Naive thymus-derived CD4-positive, alpha-beta T cell (primary cell): ENCODE data around the gene KLHL42. TPM values are rescaled to one million over a fixed set of nuclear protein-coding genes. Genes with fewer than 3 reads are reported as not detected.

ENCODE experiments used
- ATAC-seq: fragments of 150-1000 bp; cut with Tn5 transposase; 2 replicates; pipeline ENCODE4 v1.10.0; 2021; ENCODE audit warnings: mild to moderate bottlenecking, moderate library complexity
- CTCF ChIA-PET: fragments of 350-600 bp; sonication (Branson Sonifier 250); formaldehyde crosslinking; loops from one replicate; lab custom pipeline; 2021; ENCODE audit warnings: antibody characterized with exemption; lab: Charles Lee
- POLR2A ChIA-PET: fragments of 350-600 bp; sonication (Branson Sonifier 250); formaldehyde crosslinking; loops from one replicate; lab custom pipeline; 2021; ENCODE audit warnings: antibody characterized with exemption, inconsistent platforms; lab: Charles Lee
- DNase-seq, 9 donors: peaks; one replicate each; pipeline versions ENCODE4 v3.0.0 to v3.0.0-alpha.2; 2020 to 2022; ENCODE audit warnings: mixed read lengths in 1 of 9
- H3K27ac ChIP-seq: one replicate; pipeline ENCODE4 v1.7.0; 2013; ENCODE audit warnings: mild to moderate bottlenecking, low read depth, low read length, moderate library complexity
- H3K27me3 ChIP-seq, 2 donors: one replicate each; pipeline ENCODE4 v1.7.0; 2013; ENCODE audit warnings: low read length in 2 of 2, mild to moderate bottlenecking in 2 of 2, moderate library complexity in 2 of 2; ENCODE audit not compliant: control insufficient read depth in 2 of 2, insufficient read depth in 2 of 2
- H3K36me3 ChIP-seq, 3 experiments: 1 replicate in 2 of 3; 2 replicates in 1 of 3; pipeline ENCODE4 v1.7.0; 2013; ENCODE audit warnings: low read length in 3 of 3, mild to moderate bottlenecking in 3 of 3, moderate library complexity in 1 of 3; ENCODE audit not compliant: insufficient read depth in 3 of 3, control insufficient read depth in 2 of 3
- H3K4me1 ChIP-seq, 2 donors: one replicate each; pipeline ENCODE4 v1.7.0; 2013; ENCODE audit warnings: low read length in 2 of 2, mild to moderate bottlenecking in 2 of 2, moderate library complexity in 1 of 2; ENCODE audit not compliant: control insufficient read depth in 2 of 2, insufficient read depth in 2 of 2
- H3K4me3 ChIP-seq: 2 replicates; pipeline ENCODE4 v1.7.0; 2013; ENCODE audit warnings: mild to moderate bottlenecking, low read length
- H3K9me3 ChIP-seq, 3 experiments: 1 replicate in 2 of 3; 2 replicates in 1 of 3; pipeline ENCODE4 v1.7.0; 2013; ENCODE audit warnings: low read length in 3 of 3; ENCODE audit not compliant: control insufficient read depth in 2 of 3
- H3K27ac Mint-ChIP-seq, 9 donors: one replicate each; pipeline ENCODE4 v1.8.0; 2020 to 2022; ENCODE audit warnings: mixed read lengths in 9 of 9, mild to moderate bottlenecking in 8 of 9, moderate library complexity in 5 of 9, inconsistent platforms in 2 of 9
- H3K27me3 Mint-ChIP-seq, 5 donors: one replicate each; pipeline ENCODE4 v1.8.0; 2021 to 2022; ENCODE audit warnings: mixed read lengths in 5 of 5, mild to moderate bottlenecking in 1 of 5
- H3K36me3 Mint-ChIP-seq, 5 donors: one replicate each; pipeline ENCODE4 v1.8.0; 2020 to 2022; ENCODE audit warnings: mixed read lengths in 5 of 5, mild to moderate bottlenecking in 3 of 5, inconsistent platforms in 1 of 5
- H3K4me1 Mint-ChIP-seq, 7 donors: one replicate each; pipeline ENCODE4 v1.8.0; 2020 to 2022; ENCODE audit warnings: mixed read lengths in 7 of 7, mild to moderate bottlenecking in 3 of 7, inconsistent platforms in 1 of 7
- H3K4me3 Mint-ChIP-seq, 10 donors: one replicate each; pipeline ENCODE4 v1.8.0; 2020 to 2022; ENCODE audit warnings: mild to moderate bottlenecking in 10 of 10, mixed read lengths in 10 of 10, moderate library complexity in 6 of 10, inconsistent platforms in 2 of 10
- H3K9me3 Mint-ChIP-seq, 11 donors: one replicate each; pipeline ENCODE4 v1.8.0; 2020 to 2022; ENCODE audit warnings: mixed read lengths in 11 of 11, mild to moderate bottlenecking in 4 of 11, inconsistent platforms in 1 of 11, moderate library complexity in 1 of 11
- intact Hi-C, 2 donors: fragments of 100-400 bp; cut with micrococcal nuclease; formaldehyde crosslinking; loops; one replicate each; pipeline ENCODE4 v1.15.1; 2023
- polyA plus RNA-seq, 2 donors: library from polyadenylated mRNA; unstranded; fragments of 300-500 nt; fragmentation: Illumina TruSeq; gene quantifications; one replicate each; pipeline ENCODE4 v1.2.3, GENCODE V29; 2021
- total RNA-seq, 6 experiments: library from RNA in 5 of 6; stranded (reverse) in 5 of 6; gene quantifications; 1 replicate in 5 of 6; 2 replicates in 1 of 6; pipeline ENCODE4 v1.2.3 and lab custom pipeline; 2021 to 2026

KLHL42 gene
- total and polyA plus RNA-seq, 7 experiments from 2014 or later = 9.6 to 27.0 (median 16.9) TPM

DNA sequence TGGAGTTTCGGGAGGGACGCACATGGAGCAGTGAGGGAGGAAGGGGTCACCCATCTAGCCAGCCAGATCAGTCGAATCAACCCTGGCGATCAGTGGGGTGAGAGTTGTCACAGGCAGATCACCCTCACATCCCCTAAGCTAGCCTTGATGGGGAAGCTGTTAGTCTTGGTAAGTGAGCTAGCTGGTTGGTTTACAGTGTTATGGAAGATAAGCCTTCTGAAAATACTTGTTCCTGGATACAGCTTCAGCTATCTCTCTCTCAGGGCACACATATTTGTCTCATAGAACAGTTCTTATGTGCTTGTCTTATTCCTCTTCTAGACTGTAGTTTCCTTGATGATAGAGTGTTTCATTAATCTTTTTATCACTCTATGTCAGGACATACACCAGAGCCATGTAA, 26.2 kb downstream of the KLHL42 start:
- Histone ChIP-seq H3K9me3 (no peaks in the 10 kb centered on the region), H3K4me3 (no peak overlapping the region), H3K27ac (no peak overlapping the region), H3K4me1 (peaks cover 0 to 4% of the 10 kb centered on the region in 2 donors), H3K36me3 (no peaks in the 10 kb centered on the region), H3K27me3 (no peaks in the 10 kb centered on the region)
- DNase-seq = no peak
- ChIA-PET CTCF (interaction anchor here (2.0 kb wide), 1 partner anchor 14 kb away, joined by 8 read pairs; no protein-coding TSS in a partner anchor), POLR2A (interaction anchor here (1.1 to 2.1 kb wide), 2 partner anchors 9 to 26 kb away, joined by 3 to 13 read pairs; partner anchors contain the start of genes KLHL42 and MANSC4)
- peaks cover 10 to 53% (median 31%) of the 10 kb centered on the region in 7 donors for H3K4me1 Mint-ChIP-seq
- peaks cover 0 to 17% (median 0%) of the 10 kb centered on the region in 5 donors for H3K27me3 Mint-ChIP-seq
- intact Hi-C loops = loop anchor here in 1 of 2 donors (2.0 kb wide), 1 partner anchor 95 kb away; the partner anchor contains the start of gene MRPS35
- H3K27ac Mint-ChIP-seq = peak overlapping the region in 7 of 9 donors; percentile 65 to 95 (median 87)
- H3K4me3 Mint-ChIP-seq = peak overlapping the region in 8 of 10 donors; percentile 6 to 87 (median 72)
- ATAC-seq = no peak
- peaks cover 0 to 1% (median 0%) of the 10 kb centered on the region in 5 donors for H3K36me3 Mint-ChIP-seq
- no peaks in the 10 kb centered on the region for H3K9me3 Mint-ChIP-seq

DNA sequence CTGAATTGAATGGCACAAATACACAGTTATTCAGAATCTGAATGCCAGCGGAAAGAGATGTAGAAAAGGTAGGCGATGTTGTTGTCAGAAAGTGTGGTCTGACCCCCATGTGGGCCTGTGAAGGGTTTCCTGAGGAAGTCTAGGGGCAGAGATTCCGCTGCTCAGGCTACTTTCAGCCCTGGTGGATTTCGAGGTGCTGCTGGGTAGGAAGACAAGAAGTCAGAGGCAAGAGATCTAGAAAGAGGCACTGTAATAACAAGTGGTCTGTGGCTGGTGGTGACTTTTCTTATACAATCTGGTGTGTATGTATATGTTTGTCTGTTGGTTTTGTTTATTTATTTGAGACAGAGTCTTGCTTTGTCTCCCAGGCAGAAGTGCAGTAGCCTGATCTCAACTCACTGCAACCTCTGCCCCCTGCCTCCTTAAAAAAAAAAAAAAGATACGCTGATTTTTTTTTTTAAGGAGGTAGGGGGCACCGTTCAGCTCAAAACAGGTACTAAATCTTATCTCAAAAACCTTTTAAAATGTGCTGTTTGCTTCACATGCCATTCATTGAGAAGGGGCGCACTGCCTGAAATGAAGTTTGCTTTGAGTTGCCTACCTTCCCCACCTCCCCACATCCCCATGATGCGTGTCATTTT, 27.1 kb downstream of the KLHL42 start:
- DNase-seq (peak in 3 of 9 donors; percentile 10 to 14 (median 13)), ATAC-seq (peak; percentile 36)
- H3K4me3 ChIP-seq = no peak overlapping the region
- intact Hi-C loops = loop anchor here in 1 of 2 donors (1.0 to 2.0 kb wide), 4 partner anchors 8 to 96 kb away; partner anchors contain the start of genes KLHL42, MANSC4 and MRPS35
- Mint-ChIP-seq H3K4me1 (peaks cover 7 to 47% (median 24%) of the 10 kb centered on the region in 7 donors), H3K9me3 (no peaks in the 10 kb centered on the region), H3K27ac (peak overlapping the region; percentile 20 to 95 (median 86)), H3K36me3 (no peaks in the 10 kb centered on the region), H3K4me3 (peak overlapping the region; percentile 1 to 87 (median 74)), H3K27me3 (peaks cover 0 to 18% (median 0%) of the 10 kb centered on the region in 5 donors)
- H3K4me1 ChIP-seq = no peaks in the 10 kb centered on the region
- ChIA-PET CTCF (interaction anchor here (0.7 to 1.0 kb wide), 2 partner anchors 45 to 74 kb away, joined by 4 read pairs; no protein-coding TSS in a partner anchor), POLR2A (interaction anchor here (0.6 to 1.3 kb wide), 5 partner anchors 9 to 835 kb away, joined by 3 to 4 read pairs (median 4); partner anchors contain the start of genes KLHL42 and MANSC4)
- no peaks in the 10 kb centered on the region for H3K9me3 ChIP-seq
- no peaks in the 10 kb centered on the region for H3K27me3 ChIP-seq
- peak overlapping the region; percentile 46 for H3K27ac ChIP-seq
- H3K36me3 ChIP-seq = no peaks in the 10 kb centered on the region

DNA sequence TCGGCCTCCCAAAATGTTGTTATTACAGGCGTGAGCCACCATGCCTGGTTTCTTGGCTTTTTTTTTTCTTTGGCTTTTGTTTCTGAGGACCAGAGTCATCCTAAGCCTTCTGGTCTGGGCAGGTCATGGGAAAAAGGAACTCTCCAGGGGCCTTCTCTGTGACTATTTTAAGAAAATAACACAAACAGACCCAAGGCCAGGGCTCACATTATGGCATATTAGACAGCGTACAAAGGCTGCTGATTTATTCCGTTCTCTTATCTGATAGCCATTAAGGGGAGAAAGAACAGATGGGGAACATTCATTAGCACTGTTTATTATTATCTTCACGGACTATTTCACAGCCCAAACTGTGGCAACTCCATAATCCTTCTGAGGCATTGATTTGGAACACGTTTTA, 28.8 kb downstream of the KLHL42 start:
- peaks cover 0 to 23% (median 0%) of the 10 kb centered on the region in 5 donors for H3K27me3 Mint-ChIP-seq
- CTCF ChIA-PET = interaction anchor here (0.7 kb wide), 1 partner anchor 13 kb away, joined by 3 read pairs; no protein-coding TSS in a partner anchor
- no peak overlapping the region for H3K4me3 Mint-ChIP-seq
- H3K4me1 Mint-ChIP-seq = peaks cover 7 to 38% (median 22%) of the 10 kb centered on the region in 7 donors
- intact Hi-C loops = no loop called here
- Histone ChIP-seq H3K27me3 (no peaks in the 10 kb centered on the region), H3K4me1 (no peaks in the 10 kb centered on the region), H3K4me3 (no peak overlapping the region), H3K9me3 (no peaks in the 10 kb centered on the region), H3K27ac (no peak overlapping the region), H3K36me3 (no peaks in the 10 kb centered on the region)
- no peak for DNase-seq
- POLR2A ChIA-PET = no interaction called here
- no peaks in the 10 kb centered on the region for H3K9me3 Mint-ChIP-seq
- H3K27ac Mint-ChIP-seq = peak overlapping the region in 1 of 9 donors; percentile 47
- no peaks in the 10 kb centered on the region for H3K36me3 Mint-ChIP-seq
- ATAC-seq = no peak

DNA sequence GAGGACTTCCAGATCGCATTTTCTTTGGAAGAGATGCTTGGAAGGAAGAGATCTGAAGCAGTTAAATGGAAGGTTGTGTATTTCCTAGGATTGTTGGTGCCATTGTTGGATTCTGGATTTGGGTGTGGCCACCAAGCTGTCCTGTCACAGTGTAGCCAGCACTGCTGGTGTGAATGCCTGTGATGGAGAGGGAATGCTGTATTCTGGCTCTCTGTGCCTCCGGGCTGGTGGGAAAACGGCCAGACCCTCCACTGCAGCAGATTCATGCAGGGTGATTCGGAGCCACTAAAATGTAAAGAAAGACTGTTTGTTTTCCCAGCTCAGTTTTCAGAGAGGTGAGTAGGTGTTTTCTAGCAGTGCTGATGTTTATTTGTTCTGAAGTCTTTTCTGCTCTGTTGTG, 30.7 kb downstream of the KLHL42 start:
- peak overlapping the region in 2 of 9 donors; percentile 12 to 14 for H3K27ac Mint-ChIP-seq
- H3K36me3 ChIP-seq = no peaks in the 10 kb centered on the region
- peaks cover 0 to 35% (median 0%) of the 10 kb centered on the region in 5 donors for H3K27me3 Mint-ChIP-seq
- POLR2A ChIA-PET = no interaction called here
- CTCF ChIA-PET = interaction anchor here (1.3 kb wide), 1 partner anchor 10 kb away, joined by 6 read pairs; no protein-coding TSS in a partner anchor
- peaks cover 20 to 45% (median 35%) of the 10 kb centered on the region in 7 donors for H3K4me1 Mint-ChIP-seq
- no peaks in the 10 kb centered on the region for H3K27me3 ChIP-seq
- H3K4me3 ChIP-seq = no peak overlapping the region
- intact Hi-C loops = no loop called here
- peaks cover 0 to 14% of the 10 kb centered on the region in 2 donors for H3K4me1 ChIP-seq
- DNase-seq (no peak), ATAC-seq (no peak)
- no peak overlapping the region for H3K27ac ChIP-seq
- H3K9me3 Mint-ChIP-seq = no peaks in the 10 kb centered on the region
- H3K36me3 Mint-ChIP-seq = no peaks in the 10 kb centered on the region
- H3K9me3 ChIP-seq = no peaks in the 10 kb centered on the region
- H3K4me3 Mint-ChIP-seq = no peak overlapping the region

DNA sequence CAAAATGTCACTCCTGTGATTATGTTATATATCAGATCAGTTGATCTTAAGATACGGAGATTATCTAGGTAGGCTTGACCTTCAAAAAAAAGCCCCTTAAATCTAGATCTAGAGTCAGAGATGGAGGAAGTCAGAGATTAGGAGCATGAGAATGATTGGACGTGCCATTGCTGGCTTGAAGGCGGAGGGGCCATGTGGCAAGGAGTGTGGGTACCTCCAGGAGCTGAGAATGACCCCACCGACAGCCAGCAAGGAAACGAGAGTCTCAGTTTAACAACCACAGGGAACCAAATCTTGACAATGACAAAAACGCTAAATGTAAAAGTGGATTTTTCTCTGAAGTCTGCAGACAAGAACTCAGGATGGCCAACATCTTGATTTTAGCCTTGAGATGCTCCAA, 32.5 kb downstream of the KLHL42 start:
- intact Hi-C loops = no loop called here

DNA sequence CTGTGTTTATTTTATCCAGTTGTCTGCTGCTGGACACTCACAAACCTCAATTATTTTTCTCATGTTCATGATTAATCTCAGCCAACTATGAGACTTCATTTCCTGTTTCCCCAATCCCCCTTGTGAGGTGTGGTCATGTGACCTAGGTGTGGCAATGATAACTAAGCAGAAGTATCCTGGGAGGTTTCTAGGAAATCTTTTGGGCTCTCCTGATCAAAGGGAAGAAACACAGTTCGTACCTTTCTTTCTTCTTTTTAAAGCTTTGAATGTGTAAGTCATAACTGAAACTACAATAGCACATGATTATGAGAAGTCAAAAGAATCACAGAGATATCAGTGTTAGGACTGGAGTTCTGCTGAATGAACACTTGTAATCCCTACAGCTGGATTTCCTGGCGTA, 34.4 kb downstream of the KLHL42 start:
- Mint-ChIP-seq H3K4me1 (peaks cover 10 to 27% (median 17%) of the 10 kb centered on the region in 7 donors), H3K9me3 (no peaks in the 10 kb centered on the region), H3K4me3 (peak overlapping the region in 3 of 10 donors; percentile 34 to 46 (median 46)), H3K27me3 (peaks cover 0 to 45% (median 0%) of the 10 kb centered on the region in 5 donors), H3K36me3 (no peaks in the 10 kb centered on the region), H3K27ac (peak overlapping the region in 6 of 9 donors; percentile 0 to 53 (median 27))
- ChIA-PET POLR2A (interaction anchor here (1.4 kb wide), 1 partner anchor 8 kb away, joined by 3 read pairs; no protein-coding TSS in a partner anchor), CTCF (interaction anchor here (0.6 to 1.2 kb wide), 2 partner anchors 72 to 81 kb away, joined by 3 to 4 read pairs; no protein-coding TSS in a partner anchor)
- no peaks in the 10 kb centered on the region for H3K36me3 ChIP-seq
- ATAC-seq = no peak
- H3K27ac ChIP-seq = no peak overlapping the region
- no peak for DNase-seq
- H3K4me1 ChIP-seq = peaks cover 0 to 14% of the 10 kb centered on the region in 2 donors
- H3K27me3 ChIP-seq = no peaks in the 10 kb centered on the region
- H3K9me3 ChIP-seq = no peaks in the 10 kb centered on the region
- intact Hi-C loops = no loop called here
- H3K4me3 ChIP-seq = no peak overlapping the region

More for the DNA sequence above, 32.5 kb downstream of the KLHL42 start:
- Mint-ChIP-seq H3K9me3 (no peaks in the 10 kb centered on the region), H3K4me3 (no peak overlapping the region), H3K27me3 (peaks cover 0 to 38% (median 0%) of the 10 kb centered on the region in 5 donors), H3K4me1 (peaks cover 14 to 32% (median 20%) of the 10 kb centered on the region in 7 donors), H3K27ac (no peak overlapping the region), H3K36me3 (no peaks in the 10 kb centered on the region)
- Histone ChIP-seq H3K4me1 (peaks cover 0 to 14% of the 10 kb centered on the region in 2 donors), H3K36me3 (no peaks in the 10 kb centered on the region), H3K9me3 (no peaks in the 10 kb centered on the region), H3K4me3 (no peak overlapping the region), H3K27me3 (no peaks in the 10 kb centered on the region), H3K27ac (no peak overlapping the region)
- no peak for ATAC-seq
- POLR2A ChIA-PET = no interaction called here
- CTCF ChIA-PET = no interaction called here
- no peak for DNase-seq
